ENCODE results near the gene LIPG. TPM values are rescaled to one million over a fixed set of nuclear protein-coding genes. Genes with fewer than 3 reads are reported as not detected.

LIPG gene
- total RNA-seq, 2 donors from 2014 or later, result 0.51 to 0.93 TPM

DNA sequence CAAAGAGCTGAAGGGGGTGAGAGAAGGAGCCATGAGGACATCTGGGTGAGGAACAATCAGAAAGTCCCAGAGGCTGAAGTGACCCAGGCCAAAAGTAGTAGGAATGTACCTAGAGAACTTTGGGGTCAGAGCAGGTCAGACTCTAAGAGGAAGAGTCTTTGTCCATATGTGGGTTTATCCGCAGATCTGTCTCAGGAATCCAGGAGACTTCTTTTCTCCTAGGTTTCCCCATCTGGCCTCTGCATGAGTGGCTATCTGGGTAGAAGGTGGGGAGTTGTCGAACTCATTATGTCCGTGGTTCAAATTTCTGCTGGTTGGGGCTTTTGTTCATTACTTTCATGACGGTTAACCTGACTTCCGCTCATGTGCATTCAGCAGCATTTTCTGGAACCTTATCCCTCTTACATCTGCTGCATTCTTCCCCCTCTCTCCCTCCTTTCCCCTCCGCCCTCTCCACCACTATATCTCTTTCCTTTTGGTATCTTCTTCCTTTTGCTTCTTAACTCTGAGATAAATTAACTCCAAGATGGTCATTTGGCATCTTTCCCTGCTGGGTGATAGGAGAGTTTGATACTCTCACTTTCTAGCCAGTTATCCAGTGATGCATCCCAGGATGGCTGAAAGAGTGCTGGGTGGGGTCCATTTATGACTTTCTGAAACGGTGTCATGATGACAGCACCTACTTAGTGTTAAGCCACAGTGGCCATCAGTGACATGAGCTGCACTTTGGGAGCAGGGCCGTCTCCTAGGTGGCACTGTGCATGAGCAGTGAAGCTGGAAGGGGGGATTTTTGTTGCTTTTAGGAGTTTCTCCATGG is 2.1 kb downstream of the LIPG start:
- no peak overlapping the region for H3K4me3 ChIP-seq
- H3K36me3 ChIP-seq, result no peaks in the 10 kb centered on the region
- H3K27ac ChIP-seq, result no peak overlapping the region
- peaks cover 0 to 28% of the 10 kb centered on the region in 2 donors for H3K4me1 ChIP-seq
- peaks cover 13 to 29% of the 10 kb centered on the region in 2 donors for H3K27me3 ChIP-seq
- no peak for TF ChIP-seq CTCF (IDR thresholded peaks at IDR 0.05)
- H3K9me3 ChIP-seq, result no peaks in the 10 kb centered on the region
- no peak for DNase-seq (ENCODE audit: low spot score)

- H3K36me3 ChIP-seq, result no peaks in the 10 kb centered on the region
- no peaks in the 10 kb centered on the region for H3K9me3 ChIP-seq
- TF ChIP-seq CTCF (IDR thresholded peaks at IDR 0.05), result no peak
- no peak for DNase-seq (ENCODE audit: low spot score)
- H3K27ac ChIP-seq, result no peak overlapping the region
- H3K27me3 ChIP-seq, result peaks cover 13 to 29% of the 10 kb centered on the region in 2 donors
- peaks cover 0 to 28% of the 10 kb centered on the region in 2 donors for H3K4me1 ChIP-seq
- H3K4me3 ChIP-seq, result no peak overlapping the region
Measured at GRCh38 chr18:49564518-49564834, 2.6 kb downstream of the LIPG start.

GRCh38 chr18:49565101-49565500 is 3.2 kb downstream of the LIPG start:
- no peak for DNase-seq (ENCODE audit: low spot score)
- Histone ChIP-seq H3K4me3 (no peak overlapping the region), H3K27ac (no peak overlapping the region), H3K9me3 (no peaks in the 10 kb centered on the region), H3K36me3 (no peaks in the 10 kb centered on the region), H3K27me3 (peaks cover 13 to 23% of the 10 kb centered on the region in 2 donors), H3K4me1 (peaks cover 0 to 28% of the 10 kb centered on the region in 2 donors)
- no peak for TF ChIP-seq CTCF (IDR thresholded peaks at IDR 0.05)

DNA sequence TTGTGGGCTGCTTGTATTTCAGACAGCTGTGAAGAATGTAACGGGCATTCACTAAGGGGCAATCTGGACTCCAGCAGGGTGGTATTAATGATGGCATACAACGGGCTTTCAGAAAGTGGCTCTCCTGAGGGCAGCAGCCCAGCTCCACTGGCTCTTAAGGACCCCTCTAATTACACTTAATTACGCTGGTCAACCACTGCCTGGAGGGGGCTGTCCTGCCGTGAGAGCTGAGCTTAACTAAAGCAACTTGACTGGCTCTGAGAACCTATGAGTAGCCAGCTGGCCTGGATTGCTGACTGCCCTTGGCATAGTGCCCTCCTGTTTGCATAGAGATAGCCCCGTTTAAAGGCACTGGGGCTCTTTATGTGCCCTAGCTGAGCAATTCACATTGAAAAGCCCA is 3.8 kb downstream of the LIPG start:
- Histone ChIP-seq H3K4me1 (peaks cover 0 to 24% of the 10 kb centered on the region in 2 donors), H3K27ac (no peak overlapping the region), H3K27me3 (peaks cover 10 to 18% of the 10 kb centered on the region in 2 donors), H3K4me3 (no peak overlapping the region), H3K9me3 (no peaks in the 10 kb centered on the region), H3K36me3 (no peaks in the 10 kb centered on the region)
- no peak for DNase-seq (ENCODE audit: low spot score)
- TF ChIP-seq CTCF (IDR thresholded peaks at IDR 0.05), result no peak

DNA sequence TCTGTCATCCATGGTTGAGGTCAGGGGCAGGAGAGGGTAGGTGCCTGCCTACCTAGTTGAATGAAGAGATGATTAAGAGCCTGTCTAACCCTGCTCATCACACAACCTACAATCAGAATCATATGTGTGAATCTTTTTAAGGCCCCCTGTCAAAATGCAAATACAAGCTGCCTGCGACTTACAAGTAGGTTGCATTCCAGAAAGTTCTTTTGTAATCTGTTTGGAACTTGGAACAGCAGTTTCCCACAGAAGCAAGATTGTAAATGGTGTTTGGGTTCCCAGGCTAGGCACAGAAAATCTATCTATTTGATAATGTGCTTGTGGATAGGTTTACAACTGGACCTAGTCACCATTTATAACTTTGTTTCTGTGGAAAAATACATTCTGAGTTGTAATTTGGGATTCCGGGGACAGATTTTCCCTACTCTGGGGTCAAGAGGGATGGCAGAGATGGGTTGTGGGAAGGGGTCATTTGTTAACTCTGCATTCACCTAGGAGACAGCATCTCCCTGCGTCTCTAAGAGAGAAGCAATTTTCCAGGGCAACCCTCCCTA is 4.4 kb downstream of the LIPG start:
- no peak for TF ChIP-seq CTCF (IDR thresholded peaks at IDR 0.05)
- no peak for DNase-seq (ENCODE audit: low spot score)
- Histone ChIP-seq H3K27me3 (peaks cover 3 to 11% of the 10 kb centered on the region in 2 donors), H3K27ac (no peak overlapping the region), H3K4me1 (peaks cover 0 to 17% of the 10 kb centered on the region in 2 donors), H3K4me3 (no peak overlapping the region), H3K36me3 (no peaks in the 10 kb centered on the region), H3K9me3 (no peaks in the 10 kb centered on the region)
